ENCODE data around the gene ANKRD28. TPM values are rescaled to one million over a fixed set of nuclear protein-coding genes. Genes with fewer than 3 reads are reported as not detected.

The ANKRD28 gene
- total RNA-seq, 1 experiment from 2014 or later = 47.5 TPM

- H3K4me1 ChIP-seq (ENCODE audit: control insufficient read depth in 1 of 2, insufficient read depth in 2 of 2, low read length in 2 of 2) = peaks cover 35 to 76% of the 10 kb centered on the region in 2 experiments
- H2AFZ ChIP-seq (ENCODE audit: low read depth, low read length, poor library complexity, severe bottlenecking) = no peak overlapping the region
- CTCF ChIA-PET = interaction anchor here (1.1 kb wide), 1 partner anchor 179 kb away, joined by 3 read pairs; no protein-coding TSS in a partner anchor
- no TSS peak for BruUV-seq (replicated peaks)
- POLR2A ChIA-PET = interaction anchor here (2.2 kb wide), 1 partner anchor 13 kb away, joined by 5 read pairs; no protein-coding TSS in a partner anchor
- H3K36me3 ChIP-seq (ENCODE audit: control insufficient read depth in 1 of 2, insufficient read depth in 2 of 2, low read length in 2 of 2) = no peaks in the 10 kb centered on the region
- no peaks in the 10 kb centered on the region for H3K9me2 ChIP-seq (ENCODE audit: insufficient read depth)
- ATAC-seq = no peak
- H3K79me2 ChIP-seq (ENCODE audit: insufficient read depth, low read length) = no peaks in the 10 kb centered on the region
- RAD21 ChIA-PET (ENCODE audit: low non-redundant PET in 1 of 2, low total read pairs in 2 of 2, uncharacterized antibody in 2 of 2, unreplicated experiment in 2 of 2) = no interaction called here
- DNase-seq (ENCODE audit: low read depth, low spot score) = no peak
- TF ChIP-seq REST (IDR thresholded peaks at IDR 0.05; ENCODE audit: low read depth) (no peak), FOSL1 (IDR thresholded peaks at IDR 0.05; ENCODE audit: low read depth) (no peak), YY1 (IDR thresholded peaks at IDR 0.05; ENCODE audit: extremely low read depth, insufficient replicate concordance, low read depth, low read length) (no peak), TCF7L2 (IDR thresholded peaks at IDR 0.05; ENCODE audit: borderline replicate concordance, extremely low read depth, insufficient read depth, insufficient read length) (no peak), POLR2A (IDR thresholded peaks at IDR 0.05; ENCODE audit: borderline replicate concordance, extremely low read depth, insufficient read depth, insufficient read length) (no peak), EGR1 (IDR thresholded peaks at IDR 0.05; ENCODE audit: low read depth) (no peak), CEBPB (IDR thresholded peaks at IDR 0.05; ENCODE audit: low read depth) (no peak), ZFX (IDR thresholded peaks at IDR 0.05) (no peak), POLR2AphosphoS5 (IDR thresholded peaks at IDR 0.05; ENCODE audit: low read depth, low read length) (no peak), ZBTB33 (IDR thresholded peaks at IDR 0.05; ENCODE audit: extremely low read depth, insufficient replicate concordance, low read length) (no peak), EZH2 (IDR thresholded peaks at IDR 0.05) (no peak), JUND (IDR thresholded peaks at IDR 0.05) (no peak), ATF3 (IDR thresholded peaks at IDR 0.05) (no peak), CBX3 (IDR thresholded peaks at IDR 0.05; ENCODE audit: low read depth) (no peak), CTCF (IDR thresholded peaks at IDR 0.05 in 2 of 3, conservative IDR thresholded peaks at IDR 0.05 in 1 of 3; ENCODE audit: borderline replicate concordance in 1 of 3, insufficient read depth in 1 of 3, low read depth in 2 of 3, low read length in 2 of 3) (no peak), RAD21 (IDR thresholded peaks at IDR 0.05; ENCODE audit: low read depth) (no peak), SRF (IDR thresholded peaks at IDR 0.05; ENCODE audit: low read depth) (no peak), EZH2phosphoT487 (IDR thresholded peaks at IDR 0.05; ENCODE audit: borderline replicate concordance) (no peak), ELF1 (IDR thresholded peaks at IDR 0.05; ENCODE audit: borderline replicate concordance, low read depth) (no peak)
- no peaks in the 10 kb centered on the region for H4K20me1 ChIP-seq (ENCODE audit: insufficient read depth)
- H3K27ac ChIP-seq (ENCODE audit: low read depth, low read length) = no peak overlapping the region
- H3K9me3 ChIP-seq (ENCODE audit: control insufficient read depth in 1 of 2, insufficient read depth in 1 of 2, low read depth in 1 of 2, low read length in 2 of 2) = no peaks in the 10 kb centered on the region
- no peak overlapping the region for H3K4me3 ChIP-seq (replicated peaks in 1 of 2; ENCODE audit: low read depth in 1 of 2, low read length in 2 of 2)
- intact Hi-C loops (cut with micrococcal nuclease) = loop anchor here (5.0 to 10.0 kb wide), 2 partner anchors 412 to 544 kb away; no protein-coding TSS in a partner anchor
- no peaks in the 10 kb centered on the region for H3K27me3 ChIP-seq (ENCODE audit: insufficient read depth, low read length)
- no peak overlapping the region for H3K9ac ChIP-seq (ENCODE audit: low read length)
- H3K4me2 ChIP-seq (ENCODE audit: low read length) = no peak overlapping the region
Measured at GRCh38 chr3:15633159-15633558, 164.6 kb downstream of the ANKRD28 start.
